Inflammatory macrophage treated with lipopolysaccharide for 4 hours (primary cell): ENCODE measurements around the gene QKI.

ENCODE experiments used
- DNase-seq: peaks from one replicate; pipeline ENCODE4 v3.0.0-alpha.2; 2020

QKI gene

DNA sequence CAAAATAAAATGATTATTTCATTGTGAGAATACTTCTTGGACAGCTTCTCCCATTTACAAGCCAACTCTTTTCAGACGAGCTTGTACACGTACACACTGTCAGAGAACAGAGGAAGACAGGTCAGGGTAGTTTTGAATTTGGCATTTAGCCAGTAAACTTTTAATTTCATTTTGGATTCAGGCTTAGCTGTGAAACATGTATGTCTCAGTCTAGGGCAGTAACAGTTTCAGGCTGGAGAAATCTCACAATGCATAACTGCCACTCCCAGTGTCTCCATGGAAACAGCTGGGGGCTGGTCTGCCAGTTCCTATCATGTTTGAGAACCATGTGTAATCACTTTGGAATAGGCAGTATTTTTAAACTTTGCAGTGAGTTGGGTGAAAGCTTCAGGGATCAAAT, 22.0 kb upstream of the QKI start:
- DNase-seq: peak; percentile 62

DNA sequence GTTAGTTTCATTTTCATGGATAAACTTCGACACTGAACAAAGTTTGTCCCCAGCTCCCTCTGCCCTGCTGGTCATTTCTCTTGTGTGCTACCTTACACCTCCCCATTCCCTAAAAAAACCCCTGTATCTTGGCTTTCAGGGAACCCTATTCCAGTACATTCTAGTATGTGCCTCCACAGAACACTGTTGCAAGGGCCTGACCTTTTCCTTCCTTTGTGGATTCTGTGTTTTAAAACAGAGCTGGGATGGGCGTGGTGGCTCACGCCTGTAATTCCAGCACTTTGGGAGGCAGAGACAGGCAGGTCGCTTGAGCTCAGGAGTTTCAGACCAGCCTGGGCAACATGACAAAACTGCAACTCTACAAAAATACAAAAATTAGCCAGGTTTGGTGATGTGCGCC, 20.6 kb upstream of the QKI start:
- DNase-seq: no peak

DNA sequence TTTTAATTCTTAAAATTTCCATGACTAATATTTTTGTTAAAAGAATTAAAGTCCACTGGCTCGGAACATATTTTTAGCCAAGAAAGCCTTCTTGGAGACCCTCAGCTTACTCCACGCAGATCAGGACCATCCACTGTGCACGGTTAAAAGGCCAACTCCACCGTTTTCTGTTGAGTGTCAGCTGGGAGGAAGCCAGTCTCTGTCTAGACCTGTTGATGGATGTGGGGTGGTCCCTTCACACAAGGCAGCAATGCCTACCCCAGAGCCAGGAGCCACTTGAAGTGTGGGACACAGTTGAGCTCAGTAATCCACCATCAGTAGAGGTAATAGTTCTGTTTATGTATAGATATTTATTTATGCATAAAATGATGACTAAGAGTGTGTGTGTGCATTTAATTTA, 19.9 kb upstream of the QKI start:
- no peak for DNase-seq

DNA sequence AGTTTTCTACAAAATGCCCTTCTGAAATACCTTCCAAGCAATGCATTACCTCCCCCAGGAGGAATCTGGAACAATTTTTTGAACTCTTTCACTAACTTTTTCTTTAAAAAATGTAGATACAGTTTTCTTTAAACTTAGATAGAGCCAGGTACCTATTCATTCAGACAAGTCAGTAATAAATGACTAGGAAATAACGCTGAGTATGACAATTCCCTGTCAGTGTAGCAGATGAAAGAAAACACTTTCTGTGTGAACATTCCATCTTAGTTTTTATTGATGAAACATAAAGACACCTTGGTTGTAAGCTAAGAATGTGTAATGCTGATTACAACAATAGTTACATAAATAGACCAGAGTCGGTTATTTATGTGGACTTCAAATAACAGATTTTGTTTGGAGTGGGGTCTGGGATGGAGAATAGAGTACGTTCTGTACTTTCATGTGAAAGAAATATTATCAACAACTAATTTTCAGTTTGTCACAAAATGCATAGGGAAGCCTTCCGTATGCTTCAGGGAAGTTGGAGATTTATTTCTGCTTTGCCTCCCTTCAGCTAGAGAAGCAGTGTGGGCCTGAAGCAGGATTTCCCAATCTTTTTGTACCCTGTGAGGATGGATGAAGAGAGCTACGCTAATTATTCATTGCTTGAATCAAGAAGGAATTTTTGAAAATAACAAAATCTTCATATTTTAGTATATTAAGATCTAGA, 19.2 kb upstream of the QKI start:
- no peak for DNase-seq

DNA sequence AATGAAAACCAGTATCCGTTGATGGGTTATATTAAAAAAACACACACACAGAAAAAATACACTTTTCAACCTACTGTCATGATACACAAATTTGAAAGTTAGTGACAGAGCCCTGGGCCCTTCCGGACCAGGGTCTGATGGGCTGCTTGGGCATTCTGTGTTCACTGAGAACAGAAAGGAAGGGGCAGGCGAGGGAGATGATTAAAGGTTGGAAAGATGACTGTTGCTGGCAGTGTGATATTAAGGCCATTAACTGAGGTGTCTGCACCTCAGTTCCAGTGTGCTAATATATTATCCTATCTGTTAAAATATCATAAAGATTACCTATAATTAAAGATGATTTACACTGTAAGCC, 18.7 kb upstream of the QKI start:
- DNase-seq: no peak

DNA sequence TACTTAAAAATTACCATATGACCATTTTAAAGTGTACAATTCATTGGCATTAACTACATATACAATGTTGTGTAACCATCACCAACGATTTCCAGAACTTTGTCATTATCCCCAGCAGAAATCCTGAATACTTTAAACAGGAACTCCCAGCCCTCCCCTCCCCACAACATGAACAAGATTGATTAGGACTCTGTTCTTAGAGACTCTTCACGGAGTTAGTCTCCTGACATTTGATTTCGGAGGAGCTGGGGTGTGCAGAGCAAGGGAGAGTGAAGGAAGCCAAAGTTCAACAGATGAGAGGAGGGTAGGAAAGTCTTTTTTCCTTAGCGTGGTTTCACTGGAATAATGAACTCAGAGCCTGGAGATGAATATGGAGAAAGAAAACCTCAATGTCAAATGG, 17.2 kb upstream of the QKI start:
- no peak for DNase-seq

DNA sequence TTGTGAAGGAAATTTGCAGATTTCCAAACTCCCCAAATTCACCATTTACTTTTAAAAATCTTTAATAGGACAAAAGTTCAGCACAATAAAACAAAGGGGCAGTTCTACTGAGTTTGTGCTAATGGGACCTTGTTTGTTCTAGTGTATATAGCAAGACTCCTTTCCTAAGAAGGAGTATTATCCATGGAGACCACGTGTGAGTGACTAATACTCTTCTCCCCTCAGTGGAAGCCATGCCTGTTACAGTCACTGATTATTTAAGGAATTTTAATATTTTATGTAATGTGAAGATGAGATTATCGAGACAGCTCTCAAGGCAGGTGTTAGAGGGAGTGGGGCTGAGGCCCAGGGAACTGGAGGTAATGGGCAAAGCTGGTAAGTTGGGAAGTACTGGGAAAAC, 16.4 kb upstream of the QKI start:
- DNase-seq: no peak

DNA sequence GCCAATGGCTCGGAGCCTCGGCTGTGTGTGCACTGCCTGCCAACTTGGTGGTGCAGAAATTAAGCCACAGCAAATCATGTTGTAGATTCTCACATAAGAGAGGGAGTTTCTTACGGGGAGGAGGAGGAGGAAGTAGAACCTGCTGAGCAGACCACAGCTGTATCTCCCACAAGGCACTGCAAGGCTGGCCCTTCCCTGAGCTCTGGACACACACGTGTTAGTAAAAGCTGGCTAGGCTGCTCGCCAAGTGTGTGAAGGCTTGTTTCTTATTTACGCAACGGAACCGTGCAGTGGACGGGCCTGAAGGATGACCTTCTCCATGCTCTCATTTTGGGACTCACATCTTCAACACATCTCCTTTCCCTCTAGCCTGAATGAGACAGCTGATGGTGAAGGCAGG, 15.7 kb upstream of the QKI start:
- DNase-seq: peak; percentile 61

DNA sequence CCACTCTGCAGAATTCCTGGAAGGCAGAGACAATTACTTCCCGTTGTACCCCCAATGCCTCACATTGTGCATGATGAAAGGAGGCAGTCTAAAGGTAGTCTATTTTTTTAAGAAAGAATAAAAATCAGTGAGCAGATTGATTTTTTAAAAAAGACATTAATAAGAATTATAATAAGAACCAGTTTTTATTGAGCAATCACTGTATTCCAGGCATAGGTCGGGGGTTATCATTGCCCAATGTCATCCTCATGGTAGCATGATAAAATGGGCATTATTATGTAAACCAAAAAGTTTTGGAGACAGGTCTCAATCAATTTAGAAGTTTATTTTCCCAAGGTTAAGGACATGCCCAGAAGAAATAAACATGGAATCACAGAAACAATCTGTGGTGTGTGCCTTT, 14.0 kb upstream of the QKI start:
- DNase-seq: no peak

DNA sequence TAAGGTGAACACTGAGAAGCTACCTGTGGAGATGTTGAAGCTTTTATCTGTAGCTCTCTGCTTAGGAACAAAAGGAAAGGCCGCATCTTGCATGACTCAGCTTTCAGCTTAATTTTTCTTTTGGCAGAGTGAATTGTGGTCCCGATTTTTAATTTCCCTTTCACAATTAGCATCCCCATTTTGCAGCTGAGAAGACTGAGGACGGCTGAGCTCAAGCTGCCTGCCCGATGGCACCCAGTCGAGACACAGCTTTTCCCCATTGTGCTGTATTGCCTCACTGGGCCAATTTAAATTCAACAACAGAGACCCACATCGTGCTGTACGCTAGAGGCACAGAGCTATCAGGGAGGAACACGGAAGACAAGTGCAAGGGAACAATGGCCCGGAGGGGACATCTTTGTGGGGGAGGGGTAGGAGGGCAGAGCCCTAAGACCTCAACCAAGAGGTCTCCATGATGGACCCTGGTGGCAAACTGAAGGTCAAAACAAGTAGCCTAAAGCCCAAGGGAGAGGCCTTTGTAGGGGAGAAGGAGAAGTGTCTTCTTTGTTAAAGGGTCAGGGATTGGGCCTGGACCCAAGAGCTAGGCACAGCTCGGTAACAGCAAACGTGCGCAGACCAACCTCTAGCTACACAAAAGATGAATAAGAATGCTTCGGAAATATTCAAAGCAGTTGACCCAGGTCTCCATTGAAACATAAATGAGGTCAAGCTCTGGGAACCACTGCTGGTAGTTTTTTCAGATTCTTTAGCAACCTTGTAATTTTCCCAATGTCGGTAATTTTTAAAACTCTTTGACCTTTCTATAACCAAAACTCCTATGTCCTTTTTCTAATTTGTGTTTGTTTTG, 13.3 kb upstream of the QKI start:
- DNase-seq: no peak

DNA sequence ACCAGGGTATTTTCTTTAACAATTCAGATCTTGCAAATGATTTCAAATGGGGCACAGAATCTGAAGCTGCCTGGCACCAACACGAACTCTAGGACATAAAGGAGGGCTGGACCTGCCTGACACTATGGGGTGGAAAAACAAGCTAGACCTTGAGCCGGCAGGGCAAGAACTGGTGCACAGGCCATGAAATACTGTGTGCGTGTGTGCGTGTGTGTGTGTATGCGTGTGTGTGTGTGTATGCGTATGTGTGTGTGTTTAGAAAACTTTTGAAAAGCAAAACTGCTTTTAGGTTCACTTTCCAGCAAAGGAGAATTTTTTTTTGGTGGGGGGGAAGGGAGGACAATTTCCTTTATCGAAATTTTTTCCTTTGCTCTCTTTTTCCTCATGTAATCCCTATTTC, 11.9 kb upstream of the QKI start:
- DNase-seq: no peak

DNA sequence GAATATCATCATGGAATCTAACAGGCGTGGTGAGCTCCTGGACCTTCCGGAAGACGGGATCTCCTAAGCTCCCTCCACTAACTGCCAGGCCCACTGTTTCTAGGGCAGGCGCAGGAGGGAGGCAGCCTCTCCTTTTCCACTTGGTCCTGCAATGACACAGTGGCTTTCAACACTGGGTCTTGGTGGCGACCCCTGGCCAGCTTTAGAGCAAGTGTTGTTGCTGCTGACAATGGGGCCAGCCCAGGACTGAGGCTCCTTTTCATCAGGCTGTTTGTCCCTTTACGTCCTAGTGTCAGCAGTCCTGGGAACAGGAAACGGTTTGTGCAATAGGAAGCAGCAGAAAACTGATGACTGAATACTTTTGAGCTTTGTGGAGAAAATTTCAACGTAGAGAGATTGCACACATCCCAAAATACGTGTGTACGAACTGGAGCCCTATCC, 9.7 kb upstream of the QKI start:
- peak; percentile 92 for DNase-seq

DNA sequence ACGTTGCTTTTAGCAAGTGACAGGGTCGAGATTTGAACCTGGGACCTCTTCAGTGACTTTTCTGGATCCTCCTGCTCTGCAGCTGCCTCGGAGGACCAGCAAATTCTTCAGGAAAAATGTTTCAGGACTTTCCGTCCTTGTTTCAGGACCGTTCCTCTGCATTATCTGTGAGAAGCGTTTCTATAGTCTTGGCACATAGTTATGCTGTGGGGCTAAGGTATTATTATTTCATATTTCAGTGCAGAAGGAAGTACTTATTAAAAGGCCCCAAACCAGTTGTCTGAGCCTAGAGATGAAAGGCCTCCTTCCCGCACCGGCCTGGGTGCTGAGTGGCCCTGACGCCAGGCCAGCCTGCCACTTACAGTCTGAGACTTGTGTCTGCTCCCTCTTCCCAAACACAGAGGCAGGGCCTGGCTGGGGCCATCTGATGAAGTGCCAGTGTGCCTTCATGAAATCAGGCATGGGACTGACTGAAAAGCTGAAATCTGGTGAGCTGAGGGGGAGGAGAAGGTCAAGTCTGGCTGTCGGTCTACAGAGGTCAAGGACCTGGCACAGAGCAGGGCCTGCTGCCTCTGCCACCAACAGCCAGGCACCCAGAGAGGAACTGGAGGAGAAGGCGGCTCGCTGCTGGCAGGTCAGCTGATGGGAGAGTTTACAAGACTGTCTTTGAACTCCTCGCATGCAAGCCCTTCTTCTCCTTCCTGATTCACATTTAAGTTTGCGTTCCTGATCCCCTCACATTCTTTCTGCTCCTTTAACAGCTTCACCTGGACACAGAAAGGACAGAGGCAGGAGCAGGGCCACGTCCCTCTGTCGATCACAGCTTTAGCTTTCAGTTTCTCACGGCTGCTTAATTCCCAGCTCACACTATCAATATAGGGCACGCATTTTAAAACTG, 8.9 kb upstream of the QKI start:
- peak; percentile 77 for DNase-seq

DNA sequence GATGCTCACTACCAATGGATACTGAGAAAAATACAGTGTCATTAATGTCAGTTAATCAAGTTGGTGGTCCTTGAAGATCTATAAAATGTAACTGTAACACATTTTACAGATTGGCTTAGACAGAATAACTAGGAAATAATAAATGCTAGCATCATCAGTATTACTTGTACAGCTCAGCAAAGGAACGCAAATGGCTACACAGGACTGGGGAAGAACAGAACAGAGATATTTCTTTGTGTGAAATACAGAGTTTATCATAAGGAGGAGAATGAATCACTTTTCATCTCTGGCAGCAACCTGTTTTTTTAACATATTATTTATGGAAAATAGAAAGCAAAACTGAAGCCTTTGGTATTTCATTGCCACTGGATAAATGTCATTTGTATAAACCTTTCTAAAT, 8.2 kb upstream of the QKI start:
- DNase-seq: peak; percentile 53

DNA sequence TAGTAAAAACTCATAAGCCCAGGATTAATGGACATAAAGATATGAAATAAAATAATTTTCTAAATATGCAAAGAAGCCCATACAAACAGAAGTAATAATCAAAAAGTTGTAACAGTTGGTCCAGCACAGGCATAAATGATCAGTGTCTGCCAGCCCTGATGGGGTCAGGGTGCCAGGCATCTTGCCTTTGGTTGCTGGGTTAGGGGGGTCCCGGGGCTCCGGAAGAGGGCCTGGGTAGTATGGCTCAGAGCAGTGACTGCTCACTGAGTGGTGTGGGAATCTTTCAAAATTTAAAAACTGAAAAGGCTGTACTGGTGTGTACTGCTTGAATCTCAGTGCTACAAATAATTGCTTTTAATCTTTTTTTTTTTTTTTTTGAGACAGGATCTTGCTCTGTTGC, 7.7 kb upstream of the QKI start:
- DNase-seq: no peak

DNA sequence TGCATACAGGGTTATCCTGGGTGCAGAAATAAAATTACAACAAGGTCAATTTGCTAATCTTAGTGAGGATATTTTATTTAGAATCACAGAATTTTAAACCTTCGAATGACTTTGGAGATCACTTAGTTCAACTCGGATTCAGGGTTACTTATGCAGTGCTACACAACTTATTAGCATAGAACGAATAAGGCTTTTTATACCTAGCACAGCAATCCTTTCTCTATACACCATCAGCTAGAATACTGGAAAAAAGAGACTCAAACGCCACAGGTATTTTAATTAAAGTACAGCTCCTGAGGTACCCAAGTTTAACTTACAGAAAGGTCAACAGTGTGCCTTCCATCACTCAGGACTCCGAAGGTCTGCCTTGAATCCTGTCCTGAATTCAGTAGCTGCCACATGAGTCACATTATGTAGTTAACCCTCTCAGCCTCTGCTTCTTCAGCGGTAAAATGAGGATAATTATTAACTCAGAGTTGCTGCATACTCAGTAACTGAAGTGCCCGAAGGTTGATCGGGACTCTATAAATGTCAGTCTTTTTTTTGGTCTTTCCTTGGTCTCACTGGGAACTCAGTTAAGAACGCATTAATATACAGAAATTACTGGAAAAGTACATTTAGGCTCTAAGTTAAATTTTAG, 6.0 kb upstream of the QKI start:
- no peak for DNase-seq

DNA sequence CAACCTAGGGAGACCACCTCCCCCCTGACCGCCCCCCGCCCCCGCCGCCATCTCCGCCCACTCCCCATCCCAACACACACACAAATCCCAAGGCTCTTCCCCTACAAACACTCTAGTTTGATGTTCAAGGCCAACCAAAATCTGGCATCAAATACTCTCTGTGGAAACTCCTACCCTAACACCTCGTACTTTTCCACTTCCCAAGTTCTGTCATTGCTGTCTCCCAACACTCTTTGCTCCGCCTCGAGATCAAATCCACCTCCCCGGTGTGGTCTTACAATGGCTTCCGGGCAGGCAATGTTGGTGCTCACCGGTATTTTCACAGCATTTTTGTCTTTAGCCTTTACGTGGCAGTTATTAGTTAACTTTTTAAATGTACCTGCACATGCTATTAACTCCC, 4.8 kb upstream of the QKI start:
- DNase-seq: no peak

DNA sequence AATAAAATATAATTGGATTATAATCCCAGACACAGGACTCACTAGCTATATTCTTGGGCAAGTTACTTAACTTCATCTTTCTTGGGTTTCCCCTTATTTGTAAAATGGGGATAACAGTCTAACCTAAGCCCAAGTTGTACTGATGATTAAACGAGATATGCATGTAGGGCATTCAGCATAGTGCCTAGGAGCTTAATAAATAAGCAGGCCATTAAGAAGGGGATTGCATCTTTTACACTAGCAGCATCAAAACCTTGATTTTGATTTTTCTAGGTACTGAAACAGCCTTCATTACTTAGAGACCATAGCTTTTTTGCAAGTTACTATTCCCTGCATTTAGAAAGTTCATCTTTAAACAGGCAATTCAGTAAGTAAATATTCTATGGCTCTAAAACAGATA, 2.2 kb upstream of the QKI start:
- peak; percentile 59 for DNase-seq

DNA sequence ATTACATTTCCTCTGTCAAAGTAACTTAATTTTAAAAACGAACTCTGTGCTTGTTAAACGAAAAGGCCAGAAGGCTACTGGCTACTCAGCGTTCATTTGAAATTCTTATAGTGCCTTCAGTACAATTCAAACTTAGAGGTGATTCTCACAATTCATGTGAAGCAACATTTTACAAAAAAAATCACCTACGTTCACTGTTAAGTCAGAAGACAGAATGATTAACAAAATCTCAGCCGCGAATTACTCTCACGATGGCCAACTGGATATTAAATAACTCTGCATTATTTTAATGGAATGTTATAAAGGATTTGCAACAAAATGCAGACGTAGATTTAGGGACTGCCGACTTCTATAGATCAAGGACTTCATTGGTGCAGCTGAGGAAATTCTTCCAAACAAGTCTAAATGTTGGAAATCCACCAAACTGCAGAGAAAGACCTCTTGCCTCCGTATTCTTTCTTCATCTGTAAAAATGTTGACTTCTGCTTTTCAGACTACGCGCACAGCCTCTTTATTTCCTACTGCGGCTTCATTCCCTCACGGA, 1.6 kb upstream of the QKI start:
- DNase-seq: no peak

DNA sequence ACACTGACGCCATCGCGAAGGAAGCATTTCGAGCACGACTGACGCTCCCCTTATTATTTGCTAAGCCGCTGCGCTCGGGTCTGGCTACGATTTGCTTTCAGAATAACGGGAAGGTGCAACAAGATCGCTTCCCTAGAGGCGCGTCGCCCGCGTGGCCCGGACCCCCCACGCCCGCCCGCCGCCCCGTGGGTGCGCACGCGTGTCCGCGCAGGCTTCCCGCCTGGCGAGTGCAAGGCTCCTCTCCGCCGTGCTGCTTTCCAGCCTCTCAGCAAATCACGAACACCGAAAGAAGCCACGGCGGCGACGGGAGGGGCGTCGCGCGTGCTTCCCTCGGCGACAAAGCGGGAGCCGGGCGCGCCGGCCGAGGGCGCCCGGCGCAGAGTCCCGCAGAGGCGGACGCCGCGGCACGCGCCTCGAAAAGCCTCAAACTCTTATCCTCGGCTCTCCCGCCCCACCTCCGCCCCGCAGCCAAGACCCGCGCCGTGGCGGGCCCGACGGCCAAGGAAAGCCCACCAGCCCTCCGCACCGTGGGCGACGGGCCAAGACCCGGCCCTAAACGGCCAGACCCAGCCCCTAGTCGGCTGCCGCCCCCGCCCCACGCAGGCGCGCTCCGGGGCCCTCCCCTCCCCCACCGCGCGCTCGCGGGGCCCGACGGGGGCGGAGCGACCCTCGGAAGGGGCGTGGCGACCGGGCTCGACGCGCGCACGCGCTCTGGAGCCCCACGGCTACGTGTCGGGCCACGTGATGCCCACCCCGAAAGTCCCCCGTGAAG, 987 bp upstream of the QKI start:
- peak; percentile 95 for DNase-seq

DNA sequence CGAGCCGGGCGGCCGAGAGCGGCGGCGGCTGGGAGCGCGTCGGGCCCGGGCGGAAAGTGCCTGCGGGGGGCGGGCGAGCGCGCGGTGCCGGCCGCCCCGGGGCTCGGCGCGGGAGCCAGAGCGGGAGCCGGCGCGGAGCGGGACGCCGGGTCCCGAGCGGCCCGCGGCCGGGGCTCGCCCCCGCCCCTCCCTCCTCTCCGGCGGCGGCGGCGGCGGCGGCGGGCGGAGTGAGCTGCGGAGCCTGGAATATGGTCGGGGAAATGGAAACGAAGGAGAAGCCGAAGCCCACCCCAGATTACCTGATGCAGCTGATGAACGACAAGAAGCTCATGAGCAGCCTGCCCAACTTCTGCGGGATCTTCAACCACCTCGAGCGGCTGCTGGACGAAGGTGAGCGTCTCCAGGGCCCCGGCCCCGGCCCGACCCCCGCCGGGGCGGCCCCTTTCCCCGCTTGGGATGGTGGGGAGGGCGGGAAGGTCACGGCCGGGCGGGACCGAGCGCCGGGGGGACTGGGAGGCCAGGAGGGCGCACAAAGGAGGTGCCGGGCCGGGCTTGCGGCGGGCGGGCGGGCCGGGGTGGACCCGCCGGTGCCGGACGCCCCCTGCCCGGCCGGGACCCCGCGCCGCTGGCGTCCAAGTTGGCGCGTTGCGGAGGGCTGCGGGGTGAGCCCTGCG, 565 bp downstream of the QKI start:
- no peak for DNase-seq
